ENCODE results near the gene OR7E24.
A peak's percentile ranks its signal among the peaks of the same experiment; 100 is the strongest.
"Not testable (repeated sequence)": the region's sequence is repeated elsewhere in the genome, so short reads cannot be mapped to it uniquely, and the experiment has no call there.

The OR7E24 gene

DNA sequence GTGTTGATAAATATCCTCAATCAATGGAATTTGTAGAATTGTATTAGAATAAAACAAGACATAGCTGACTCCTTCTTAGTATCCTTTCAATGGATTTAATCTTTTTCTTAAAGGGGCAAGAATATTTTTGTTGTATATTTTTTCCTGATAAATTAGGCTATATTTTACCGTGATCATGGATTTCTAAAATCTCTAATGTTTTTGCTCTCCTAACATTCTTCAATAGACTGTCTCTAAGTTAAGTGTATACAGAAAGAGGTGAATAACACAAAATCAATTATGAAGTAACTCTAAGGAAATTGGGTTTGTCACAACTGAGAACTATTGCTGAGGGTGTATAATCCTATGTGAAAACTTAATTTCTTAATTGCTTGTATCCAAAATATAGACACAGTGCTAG, at the start of gene OR7E24:
OR7E24 (plus strand) TSS at position 301 of the 400 bp plus-strand sequence. CDS start 114 bp downstream, outside the sequence.
- DNase-seq (ENCODE audit: extremely low spot score), result no peak
- ChIA-PET POLR2A (no interaction called here), CTCF (no interaction called here)
- TF ChIP-seq, protein P1, sequence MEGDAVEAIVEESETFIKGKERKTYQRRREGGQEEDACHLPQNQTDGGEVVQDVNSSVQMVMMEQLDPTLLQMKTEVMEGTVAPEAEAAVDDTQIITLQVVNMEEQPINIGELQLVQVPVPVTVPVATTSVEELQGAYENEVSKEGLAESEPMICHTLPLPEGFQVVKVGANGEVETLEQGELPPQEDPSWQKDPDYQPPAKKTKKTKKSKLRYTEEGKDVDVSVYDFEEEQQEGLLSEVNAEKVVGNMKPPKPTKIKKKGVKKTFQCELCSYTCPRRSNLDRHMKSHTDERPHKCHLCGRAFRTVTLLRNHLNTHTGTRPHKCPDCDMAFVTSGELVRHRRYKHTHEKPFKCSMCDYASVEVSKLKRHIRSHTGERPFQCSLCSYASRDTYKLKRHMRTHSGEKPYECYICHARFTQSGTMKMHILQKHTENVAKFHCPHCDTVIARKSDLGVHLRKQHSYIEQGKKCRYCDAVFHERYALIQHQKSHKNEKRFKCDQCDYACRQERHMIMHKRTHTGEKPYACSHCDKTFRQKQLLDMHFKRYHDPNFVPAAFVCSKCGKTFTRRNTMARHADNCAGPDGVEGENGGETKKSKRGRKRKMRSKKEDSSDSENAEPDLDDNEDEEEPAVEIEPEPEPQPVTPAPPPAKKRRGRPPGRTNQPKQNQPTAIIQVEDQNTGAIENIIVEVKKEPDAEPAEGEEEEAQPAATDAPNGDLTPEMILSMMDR (IDR thresholded peaks at IDR 0.05; ENCODE audit: control extremely low read depth, extremely low read depth, low read depth, missing control alignments), result no peak

DNA sequence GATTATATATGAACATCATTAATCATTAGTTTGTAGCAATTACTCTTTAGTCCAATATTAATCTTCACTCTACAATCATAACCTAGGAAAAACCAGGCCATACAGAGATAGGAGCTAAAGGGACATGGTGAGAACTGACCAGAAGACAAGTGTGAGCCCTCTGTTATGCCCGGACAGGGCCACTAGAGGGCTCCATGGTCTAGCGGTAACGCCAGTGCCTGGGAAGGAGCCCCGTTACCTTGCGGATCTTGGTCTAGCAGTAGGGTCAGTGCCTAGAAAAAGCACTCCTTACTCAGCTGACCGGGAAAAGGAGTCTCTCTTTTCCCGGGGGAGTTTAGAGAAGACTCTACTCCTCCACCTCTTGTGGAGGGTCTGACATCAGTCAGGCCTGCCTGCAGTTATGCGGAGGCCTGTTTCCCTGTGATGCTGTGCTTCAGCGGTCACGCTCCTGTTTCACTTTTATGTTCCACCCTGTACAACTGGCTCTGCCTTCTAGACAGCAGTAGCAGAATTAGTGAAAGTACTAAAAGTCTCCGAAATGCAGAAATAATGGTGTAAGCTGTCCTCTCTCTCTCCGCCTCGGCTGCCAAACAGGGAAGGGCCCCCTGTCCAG, 45.1 kb upstream of the OR7E24 start:
- TF ChIP-seq, protein P1 (IDR thresholded peaks at IDR 0.05; ENCODE audit: control extremely low read depth, extremely low read depth, low read depth, missing control alignments), result peak; percentile 97
- POLR2A ChIA-PET, result no interaction called here
- CTCF ChIA-PET, result interaction anchor here (0.5 to 2.6 kb wide), 24 partner anchors 9 to 822 kb away, joined by 3 to 19 read pairs (median 3); partner anchors contain the start of genes ZNF121, ZNF699 and ZNF846
- DNase-seq (ENCODE audit: extremely low spot score), result peak; percentile 47

DNA sequence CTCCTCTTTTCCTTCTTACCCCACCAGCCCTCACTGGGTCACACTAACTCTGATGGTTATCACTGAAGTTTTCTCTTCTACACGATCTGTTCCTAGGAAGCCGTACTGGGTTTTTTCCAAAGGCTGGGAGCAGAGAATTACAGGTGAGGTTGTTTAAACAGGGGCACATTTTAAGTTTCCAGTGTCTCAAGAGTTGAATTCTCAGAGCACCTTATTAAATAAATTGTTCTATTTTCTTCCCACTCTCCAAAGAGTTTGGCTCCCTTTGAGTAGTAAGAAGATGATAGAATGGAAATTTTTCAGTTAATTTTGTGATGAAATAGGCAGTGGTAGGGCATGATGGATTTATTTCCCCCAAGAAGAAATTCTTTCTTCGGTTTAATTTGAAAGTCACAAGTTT, 31.2 kb upstream of the OR7E24 start, which contains the start of gene OR7D4:
OR7D4 (minus strand) TSS at position 101 of the 400 bp plus-strand sequence. CDS start 4,752 bp downstream, outside the sequence.
- no peak for DNase-seq (ENCODE audit: extremely low spot score)
- ChIA-PET POLR2A (no interaction called here), CTCF (no interaction called here)
- TF ChIP-seq, protein P1 (IDR thresholded peaks at IDR 0.05; ENCODE audit: control extremely low read depth, extremely low read depth, low read depth, missing control alignments), result no peak

DNA sequence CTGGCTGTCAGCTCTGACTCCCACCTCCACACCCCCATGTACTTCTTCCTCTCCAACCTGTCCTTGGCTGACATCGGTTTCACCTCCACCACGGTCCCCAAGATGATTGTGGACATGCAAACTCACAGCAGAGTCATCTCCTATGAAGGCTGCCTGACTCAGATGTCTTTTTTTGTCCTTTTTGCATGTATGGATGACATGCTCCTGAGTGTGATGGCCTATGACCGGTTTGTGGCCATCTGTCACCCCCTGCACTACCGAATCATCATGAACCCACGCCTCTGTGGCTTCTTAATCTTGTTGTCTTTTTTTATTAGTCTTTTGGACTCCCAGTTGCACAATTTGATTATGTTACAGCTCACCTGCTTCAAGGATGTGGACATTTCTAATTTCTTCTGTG, 506 bp downstream of the OR7E24 start:
- CTCF ChIA-PET, result no interaction called here
- DNase-seq (ENCODE audit: extremely low spot score), result no peak
- TF ChIP-seq, protein P1 (IDR thresholded peaks at IDR 0.05; ENCODE audit: control extremely low read depth, extremely low read depth, low read depth, missing control alignments), result no peak
- POLR2A ChIA-PET, result no interaction called here

DNA sequence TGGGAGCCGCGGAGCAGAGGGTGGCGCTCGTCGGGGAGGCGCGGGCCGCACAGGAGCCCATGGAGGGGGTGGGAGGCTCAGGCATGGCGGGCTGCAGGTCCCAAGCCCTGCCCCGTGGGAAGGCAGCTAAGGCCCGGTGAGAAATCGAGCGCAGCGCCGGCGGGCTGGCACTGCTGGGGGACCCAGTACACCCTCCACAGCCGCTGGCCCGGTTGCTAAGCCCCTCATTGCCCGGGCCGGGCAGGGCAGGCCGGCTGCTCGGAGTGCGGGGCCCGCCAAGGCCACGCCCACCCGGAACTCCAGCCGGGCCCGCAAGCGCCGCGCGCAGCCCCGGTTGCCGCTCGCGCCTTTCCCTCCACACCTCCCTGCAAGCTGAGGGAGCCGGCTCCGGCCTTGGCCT, 32.8 kb downstream of the OR7E24 start:
- DNase-seq (ENCODE audit: extremely low spot score); CTCF ChIA-PET; POLR2A ChIA-PET: not testable (repeated sequence)

DNA sequence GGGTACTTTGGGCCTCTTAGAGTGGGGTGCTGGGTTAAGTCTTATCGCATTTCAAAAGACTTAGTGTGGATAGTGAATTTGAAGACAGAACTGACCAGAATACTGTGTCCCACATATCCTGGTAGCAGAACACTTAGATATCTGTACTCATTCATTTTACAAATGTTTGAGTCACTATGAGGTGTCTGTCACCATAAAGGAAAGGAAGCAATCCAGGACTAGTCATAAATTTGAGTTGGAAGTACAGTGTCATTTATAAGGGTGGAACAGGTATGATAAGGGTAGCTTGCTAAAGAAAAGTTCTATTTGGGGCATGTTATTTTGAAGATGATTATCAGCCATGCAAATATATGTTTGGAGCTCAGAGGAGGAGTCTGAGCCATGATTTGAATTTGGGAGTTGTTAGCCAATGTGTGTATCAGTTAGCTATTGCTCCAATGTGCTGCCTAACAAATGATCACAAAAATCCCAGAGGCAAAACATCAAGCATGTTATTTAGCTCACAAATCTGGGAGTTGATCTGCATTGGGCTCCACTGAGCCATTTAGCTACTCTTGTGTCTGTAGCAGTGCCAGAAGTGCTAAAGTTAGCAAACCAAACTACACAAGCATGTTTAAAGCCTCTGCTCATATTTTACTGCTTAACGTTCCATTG, 38.6 kb downstream of the OR7E24 start:
- no peak for DNase-seq (ENCODE audit: extremely low spot score)
- TF ChIP-seq, protein P1 (IDR thresholded peaks at IDR 0.05; ENCODE audit: control extremely low read depth, extremely low read depth, low read depth, missing control alignments), result no peak
- CTCF ChIA-PET, result no interaction called here
- POLR2A ChIA-PET, result no interaction called here

DNA sequence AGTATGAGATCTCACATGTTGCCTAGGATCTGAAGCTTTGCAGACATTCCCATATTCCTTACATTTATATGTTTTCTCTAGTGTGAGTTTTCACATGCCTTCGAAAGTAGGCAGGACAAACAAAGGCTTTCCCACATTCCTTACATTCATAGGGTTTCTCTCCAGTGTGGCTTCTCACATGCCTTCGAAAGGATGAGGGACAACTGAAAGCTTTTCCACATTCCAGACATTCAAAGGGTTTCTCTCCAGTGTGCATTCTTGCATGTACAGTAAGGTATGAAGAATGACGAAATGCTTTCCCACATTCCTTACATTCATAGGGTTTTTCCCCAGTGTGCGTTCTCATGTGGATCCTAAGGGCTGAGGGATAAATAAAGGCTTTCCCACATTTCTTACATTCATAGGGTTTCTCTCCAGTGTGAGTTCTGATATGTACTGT, 44.7 kb downstream of the OR7E24 start:
- DNase-seq (ENCODE audit: extremely low spot score), result no peak
- ChIA-PET POLR2A (no interaction called here), CTCF (no interaction called here)
- TF ChIP-seq, protein P1 (IDR thresholded peaks at IDR 0.05; ENCODE audit: control extremely low read depth, extremely low read depth, low read depth, missing control alignments), result no peak

All from GM10248 (cell line).